ENCODE measurements around the gene MYRIP.
"Not testable (repeated sequence)": the region's sequence is repeated elsewhere in the genome, so short reads cannot be mapped to it uniquely, and the experiment has no call there.

MYRIP gene

GRCh38 chr3:40096661-40097111 is 287.3 kb downstream of the MYRIP start:
- DNase-seq, result no peak

DNA sequence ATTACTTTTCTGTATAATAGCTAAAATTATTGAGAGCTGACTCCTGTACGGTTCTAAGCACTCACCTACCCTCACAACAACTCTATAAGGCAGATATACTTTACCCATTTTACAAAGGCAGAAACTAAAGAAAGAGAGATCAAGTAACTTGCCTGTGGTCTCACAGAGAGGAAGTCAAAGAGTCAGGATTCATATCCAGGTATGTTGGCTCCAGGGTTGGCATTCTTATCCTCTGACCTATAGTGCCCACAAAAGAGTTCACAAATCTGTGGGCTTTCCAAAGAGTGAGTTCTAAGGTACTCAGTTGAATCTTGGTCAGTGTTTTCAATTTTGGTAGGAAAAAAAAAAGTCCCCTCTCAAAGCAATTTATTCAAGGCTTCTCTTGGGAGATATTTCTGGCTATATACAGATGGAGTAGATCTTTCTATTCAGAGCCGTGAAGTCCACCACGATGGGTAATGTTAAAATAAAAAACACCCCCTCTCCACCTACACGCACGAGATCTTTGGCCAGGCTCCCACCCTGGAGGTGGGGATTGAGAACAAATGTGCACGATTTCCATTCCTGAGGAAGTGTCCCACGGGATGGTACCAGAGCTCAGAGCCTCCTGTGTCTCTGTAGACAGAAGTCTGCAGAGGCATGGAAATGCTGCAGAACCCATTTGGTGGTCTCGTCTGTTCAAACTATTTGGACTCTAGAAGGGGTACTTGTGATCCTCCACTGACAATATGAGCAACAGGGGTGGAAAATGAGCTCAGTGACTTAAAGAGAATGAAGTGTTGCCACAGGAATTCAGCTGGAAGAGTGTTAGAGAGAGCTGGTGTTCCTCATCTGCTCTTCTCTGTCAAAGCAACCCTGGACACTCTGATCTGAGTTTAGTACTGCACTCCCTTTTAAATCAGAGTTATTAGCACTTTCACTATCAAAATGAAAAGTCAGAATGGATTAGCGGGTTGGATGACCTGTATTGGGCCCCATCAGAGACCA is 288.0 kb downstream of the MYRIP start:
- no peak for DNase-seq

GRCh38 chr3:40098261-40098759 is 288.9 kb downstream of the MYRIP start:
- no peak for DNase-seq

DNA sequence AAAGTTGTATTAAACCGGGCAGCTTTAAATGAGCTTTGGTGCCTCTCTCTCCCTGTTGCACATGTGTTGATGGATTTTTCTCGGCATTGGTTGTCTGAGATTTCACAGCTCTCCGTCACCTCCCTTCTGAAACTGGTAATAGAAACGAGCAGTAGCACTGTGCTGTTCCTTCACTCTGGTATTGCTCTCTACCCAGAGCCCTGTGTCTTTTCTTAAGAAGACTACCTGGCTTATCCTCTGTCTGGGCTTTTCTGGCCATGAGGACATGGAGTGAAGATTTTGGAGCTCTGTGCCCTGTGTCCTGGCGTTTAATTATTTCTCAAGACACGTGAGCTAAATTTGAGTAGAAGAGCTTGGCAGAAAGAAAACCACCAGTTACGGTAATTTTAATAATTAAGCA is 290.5 kb downstream of the MYRIP start:
- DNase-seq, result no peak

DNA sequence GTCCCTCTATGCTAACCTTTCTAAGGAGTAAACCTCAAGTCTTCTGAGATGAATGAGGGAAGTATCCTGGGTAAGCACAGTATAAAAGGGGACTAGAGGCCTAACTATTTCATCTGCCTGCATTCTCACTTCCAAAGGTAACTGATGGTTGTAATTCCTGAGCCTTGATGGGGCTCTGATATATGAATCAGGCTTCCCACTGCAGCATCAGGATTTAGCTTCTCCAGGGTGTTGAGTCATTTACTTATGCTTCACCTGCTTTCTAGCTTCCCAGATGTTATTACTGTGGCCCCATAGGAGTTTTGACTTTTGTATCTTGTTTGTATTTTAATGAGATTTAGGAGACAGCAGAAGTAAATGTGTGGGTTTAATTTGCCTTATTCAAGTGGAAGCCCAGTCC is 292.8 kb downstream of the MYRIP start:
- no peak for DNase-seq

GRCh38 chr3:40103829-40104228 is 294.4 kb downstream of the MYRIP start:
- DNase-seq, result no peak

DNA sequence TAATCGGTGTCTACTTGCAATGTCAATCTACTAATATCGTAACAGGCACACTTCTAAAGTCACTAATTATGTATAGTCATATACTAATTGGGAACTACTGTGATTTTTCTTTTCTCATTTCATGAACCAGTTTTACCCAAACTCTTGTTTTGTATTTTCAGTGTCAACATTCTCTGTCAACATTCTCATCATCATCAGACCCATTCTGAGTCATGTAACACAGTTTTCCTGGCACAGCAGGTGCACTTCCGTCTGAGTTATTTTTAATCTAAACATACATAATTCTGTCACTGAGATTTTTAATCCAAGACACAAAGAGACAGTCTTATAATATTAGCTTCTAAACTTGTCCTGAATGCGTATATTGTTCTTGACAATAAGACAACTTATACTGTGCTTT is 295.0 kb downstream of the MYRIP start:
- no peak for DNase-seq

GRCh38 chr3:40108643-40109042 is 299.2 kb downstream of the MYRIP start:
- no peak for DNase-seq

DNA sequence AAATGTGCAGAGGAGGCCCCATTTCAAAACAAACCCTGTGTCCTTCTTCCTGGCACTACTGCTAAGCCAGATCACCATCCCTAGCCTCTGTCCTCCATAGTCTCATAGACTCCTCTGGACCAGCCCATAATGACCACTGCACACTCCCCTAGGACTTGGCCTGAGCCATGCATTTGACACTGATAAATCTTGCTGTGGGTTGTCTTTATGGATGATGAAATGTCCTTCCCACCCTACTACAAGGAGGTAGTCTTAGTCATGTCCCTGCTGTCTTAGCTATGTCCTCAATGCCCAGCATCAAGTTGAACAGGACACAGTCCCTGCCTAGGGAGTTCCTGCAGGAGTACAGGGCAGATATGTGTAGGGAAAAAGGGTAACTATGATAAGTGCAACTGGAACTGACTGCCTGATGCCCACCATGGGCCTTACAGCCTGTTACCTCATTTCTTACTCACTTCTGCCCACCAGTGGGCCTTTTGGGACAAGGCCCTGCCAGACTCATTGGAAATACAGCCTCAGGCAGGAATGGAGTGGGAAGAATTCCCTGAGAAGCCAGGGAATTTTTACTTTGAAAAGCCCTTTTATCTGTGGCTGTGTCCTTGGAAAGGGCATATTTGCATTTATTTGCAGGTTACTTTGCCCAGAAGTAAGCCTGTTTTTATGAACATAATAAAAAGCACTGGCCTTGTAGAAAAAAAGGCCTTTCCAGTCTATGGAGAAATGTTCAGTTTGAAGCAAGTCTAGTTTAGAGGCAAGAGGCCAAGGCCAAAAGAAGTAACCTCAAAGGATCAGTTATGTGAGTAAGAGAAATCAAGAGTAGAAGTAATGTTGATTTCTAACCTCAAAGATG is 300.5 kb downstream of the MYRIP start:
- no peak for DNase-seq

- DNase-seq, result no peak
Observed at GRCh38 chr3:40116478-40117177, 307.2 kb downstream of the MYRIP start.

DNA sequence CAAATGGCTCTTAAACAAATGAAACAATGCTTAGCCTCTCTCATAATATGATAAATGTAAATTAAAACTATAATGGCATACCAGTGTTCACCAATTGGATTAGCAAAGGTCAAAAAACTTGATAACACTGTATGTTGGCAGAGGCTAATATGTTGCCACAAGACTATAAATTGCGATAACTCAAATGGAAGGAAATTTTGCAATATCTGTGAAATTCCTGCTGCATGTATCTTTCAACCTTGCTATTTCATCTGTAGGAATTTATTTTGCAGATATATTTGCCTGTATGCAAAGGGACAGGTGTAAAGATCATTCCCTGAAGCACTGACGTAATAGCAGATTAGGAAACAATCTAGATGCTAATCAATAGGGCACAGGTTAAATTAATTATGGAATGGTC is 308.7 kb downstream of the MYRIP start:
- no peak for DNase-seq

GRCh38 chr3:40120067-40120692 is 310.8 kb downstream of the MYRIP start:
- no peak for DNase-seq

DNA sequence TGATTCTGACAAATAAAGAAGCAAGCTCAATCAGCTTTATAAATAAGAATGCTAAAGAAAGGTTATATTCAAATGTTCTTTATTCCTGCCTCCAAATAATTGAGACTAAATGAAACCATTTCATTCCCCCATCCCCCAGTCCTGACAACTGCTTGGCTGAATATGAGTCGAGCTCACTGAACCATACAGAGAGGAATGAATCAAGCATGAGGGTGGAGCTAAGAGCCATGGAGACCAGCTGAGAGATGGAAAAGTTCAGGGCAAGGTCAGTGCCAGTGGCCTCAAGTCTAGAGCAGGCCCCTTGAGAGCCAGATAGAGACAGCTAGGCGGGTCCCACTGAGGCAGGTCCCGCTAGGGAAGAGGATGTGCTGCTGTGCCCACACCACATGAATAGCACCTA is 311.4 kb downstream of the MYRIP start:
- DNase-seq, result no peak

DNA sequence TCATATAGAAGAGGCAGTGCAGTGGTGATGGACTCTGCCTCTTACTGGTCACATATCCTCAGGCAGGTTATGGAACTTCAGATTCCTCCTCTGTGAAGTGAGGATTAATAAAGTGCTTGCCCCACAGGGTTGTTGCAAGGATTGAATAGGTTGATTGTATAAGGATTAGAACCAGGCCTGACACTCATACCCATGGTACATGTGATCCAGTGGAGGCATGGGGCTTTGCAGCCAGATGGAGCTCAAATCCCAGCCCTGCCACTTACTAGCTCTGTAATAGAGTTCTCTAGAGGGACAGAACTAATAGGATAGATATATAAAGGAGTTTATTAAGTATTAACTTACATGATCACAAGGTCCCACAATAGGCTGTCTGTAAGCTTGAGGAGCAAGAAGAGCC is 315.5 kb downstream of the MYRIP start:
- DNase-seq, result no peak

- no peak for DNase-seq
Observed at GRCh38 chr3:40128166-40128565, 318.8 kb downstream of the MYRIP start.

GRCh38 chr3:40129510-40129909 is 320.1 kb downstream of the MYRIP start:
- no peak for DNase-seq

DNA sequence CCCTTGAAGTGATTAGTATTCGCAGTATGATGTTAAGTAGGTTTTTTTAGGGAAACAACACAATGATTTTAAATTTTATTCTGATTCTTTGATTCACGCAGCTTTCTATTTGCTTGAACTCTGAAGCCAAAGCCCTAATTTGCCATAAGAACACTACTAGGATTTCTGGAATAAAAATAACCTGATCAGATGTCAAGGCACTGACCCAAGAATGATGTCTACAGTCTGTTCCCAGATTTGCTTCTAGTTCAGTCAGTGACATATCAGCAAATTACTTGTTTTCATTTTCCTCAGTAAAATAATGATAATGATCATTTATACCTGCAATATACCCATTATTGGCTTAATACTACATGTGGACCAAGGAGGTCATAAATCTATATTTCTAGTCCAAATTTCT is 320.6 kb downstream of the MYRIP start:
- DNase-seq, result no peak

DNA sequence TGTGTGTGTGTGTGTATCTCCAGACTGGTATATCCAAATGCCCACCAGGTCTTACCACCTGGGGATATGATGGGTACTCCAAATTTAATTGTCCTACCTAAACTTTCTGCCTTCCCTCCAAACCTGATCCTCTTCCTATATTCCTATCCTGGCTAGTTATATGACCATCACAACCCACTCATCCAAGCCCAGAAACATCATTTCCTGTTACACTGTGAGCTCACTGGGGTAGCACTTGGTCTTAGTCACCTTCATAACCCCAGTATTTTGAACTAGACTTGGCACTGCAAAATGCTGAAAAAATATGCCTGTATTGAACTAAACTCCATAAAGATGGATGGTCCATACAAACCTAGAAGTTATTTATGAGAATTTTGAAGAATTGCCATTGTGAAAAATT is 321.3 kb downstream of the MYRIP start:
- no peak for DNase-seq

DNA sequence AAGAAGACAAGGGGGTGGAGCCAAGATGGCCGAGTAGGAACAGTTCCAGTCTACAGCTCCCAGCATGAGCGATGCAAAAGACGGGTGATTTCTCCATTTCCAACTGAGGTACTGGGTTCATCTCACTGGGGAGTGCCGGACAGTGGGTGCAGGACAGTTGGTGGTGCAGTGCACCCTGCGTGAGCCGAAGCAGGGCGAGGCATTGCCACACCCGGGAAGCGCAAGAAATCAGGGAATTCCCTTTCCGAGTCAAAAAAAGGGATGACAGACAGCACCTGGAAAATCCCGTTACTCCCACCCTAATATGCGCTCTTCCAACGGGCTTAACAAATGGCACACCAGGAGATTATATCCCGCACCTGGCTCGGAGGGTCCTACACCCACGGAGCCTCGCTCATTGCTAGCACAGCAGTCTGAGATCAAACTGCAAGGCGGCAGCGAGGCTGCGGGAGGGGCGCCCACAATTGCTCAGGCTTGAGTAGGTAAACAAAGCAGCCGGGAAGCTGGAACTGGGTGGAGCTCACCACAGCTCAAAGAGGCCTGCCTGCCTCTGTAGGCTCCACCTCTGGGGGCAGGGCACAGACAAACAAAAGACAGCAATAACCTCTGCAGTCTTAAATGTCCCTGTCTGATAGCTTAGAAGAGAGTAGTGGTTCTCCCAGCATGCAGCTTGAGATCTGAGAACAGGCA is 324.6 kb downstream of the MYRIP start:
- DNase-seq, result not testable (repeated sequence)

DNA sequence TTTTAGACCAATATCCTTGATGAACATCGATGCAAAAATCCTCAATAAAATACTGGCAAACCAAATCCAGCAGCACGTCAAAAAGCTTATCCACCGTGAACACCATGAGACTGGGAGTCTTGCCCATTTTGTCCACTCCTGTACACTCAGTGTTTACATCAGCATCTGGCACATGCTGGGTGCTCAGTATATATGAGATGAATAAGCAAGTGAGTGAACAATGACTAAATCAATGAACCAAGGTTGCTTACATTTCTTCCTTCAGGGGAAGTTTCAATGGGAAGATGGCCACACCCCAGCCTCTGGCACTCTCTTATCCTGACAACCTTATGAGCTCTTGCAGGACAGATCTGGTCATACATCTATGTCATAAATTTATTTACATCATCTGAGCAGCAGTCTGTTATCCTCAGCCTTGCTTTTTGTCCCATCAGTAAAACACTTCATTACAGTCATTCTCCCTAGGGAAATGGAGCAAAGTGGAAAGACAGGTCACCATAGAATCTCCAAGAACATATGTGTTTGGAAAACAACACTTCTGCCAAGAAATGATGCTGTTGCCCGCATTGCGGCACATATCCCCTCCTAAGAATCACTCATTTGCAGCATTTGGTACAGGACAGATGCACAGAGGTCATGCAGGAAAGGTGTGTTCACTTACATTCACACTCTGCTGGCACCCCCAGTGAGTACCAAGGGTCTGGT is 328.3 kb downstream of the MYRIP start:
- no peak for DNase-seq
